ENCODE measurements around the gene PHF24.
"Not testable (repeated sequence)": the region's sequence is repeated elsewhere in the genome, so short reads cannot be mapped to it uniquely, and the experiment has no call there.

Gene PHF24

GRCh38 chr9:34957492-34958410, at the start of gene PHF24:
PHF24 (plus strand) TSS chr9:34958285; CDS start chr9:34971299, 13,014 bp downstream.
- H3K4me3 ChIP-seq (ENCODE audit: low read depth, low read length), result peak within 1 kb of the TSS; percentile 21
- in situ Hi-C loops (cut with HindIII; ENCODE audit: low sequenced_read_pairs), result no loop called here
- no peak for DNase-seq (ENCODE audit: low read depth)
- no peak for TF ChIP-seq CTCF (IDR thresholded peaks at IDR 0.05; ENCODE audit: low read depth, low read length, missing control alignments)

GRCh38 chr9:34927061-34927460, 31.0 kb upstream of the PHF24 start:
- in situ Hi-C loops (cut with HindIII; ENCODE audit: low sequenced_read_pairs), result no loop called here
- DNase-seq (ENCODE audit: low read depth), result no peak
- H3K4me3 ChIP-seq (ENCODE audit: low read depth, low read length), result no peak overlapping the region
- no peak for TF ChIP-seq CTCF (IDR thresholded peaks at IDR 0.05; ENCODE audit: low read depth, low read length, missing control alignments)

GRCh38 chr9:34928921-34929320, 29.2 kb upstream of the PHF24 start:
- no peak overlapping the region for H3K4me3 ChIP-seq (ENCODE audit: low read depth, low read length)
- no peak for DNase-seq (ENCODE audit: low read depth)
- in situ Hi-C loops (cut with HindIII; ENCODE audit: low sequenced_read_pairs), result no loop called here
- TF ChIP-seq CTCF (IDR thresholded peaks at IDR 0.05; ENCODE audit: low read depth, low read length, missing control alignments), result no peak

- in situ Hi-C loops (cut with HindIII; ENCODE audit: low sequenced_read_pairs), result no loop called here
- DNase-seq (ENCODE audit: low read depth), result peak; percentile 2
- peak; percentile 70 for TF ChIP-seq CTCF (IDR thresholded peaks at IDR 0.05; ENCODE audit: low read depth, low read length, missing control alignments)
- no peak overlapping the region for H3K4me3 ChIP-seq (ENCODE audit: low read depth, low read length)
Measured at GRCh38 chr9:34929506-34930102, 28.5 kb upstream of the PHF24 start.

GRCh38 chr9:34939989-34940388, 18.1 kb upstream of the PHF24 start:
- in situ Hi-C loops (cut with HindIII; ENCODE audit: low sequenced_read_pairs); H3K4me3 ChIP-seq (ENCODE audit: low read depth, low read length): not testable (repeated sequence)

GRCh38 chr9:34948451-34948850, 9.6 kb upstream of the PHF24 start:
- no peak for TF ChIP-seq CTCF (IDR thresholded peaks at IDR 0.05; ENCODE audit: low read depth, low read length, missing control alignments)
- in situ Hi-C loops (cut with HindIII; ENCODE audit: low sequenced_read_pairs), result no loop called here

More at GRCh38 chr9:34939989-34940388, 18.1 kb upstream of the PHF24 start:
- DNase-seq (ENCODE audit: low read depth), result not testable (repeated sequence)

GRCh38 chr9:34954225-34954624, 3.9 kb upstream of the PHF24 start:
- DNase-seq (ENCODE audit: low read depth), result no peak
- TF ChIP-seq CTCF (IDR thresholded peaks at IDR 0.05; ENCODE audit: low read depth, low read length, missing control alignments), result no peak
- no peak overlapping the region for H3K4me3 ChIP-seq (ENCODE audit: low read depth, low read length)
- in situ Hi-C loops (cut with HindIII; ENCODE audit: low sequenced_read_pairs), result no loop called here

More at GRCh38 chr9:34948451-34948850, 9.6 kb upstream of the PHF24 start:
- no peak for DNase-seq (ENCODE audit: low read depth)
- no peak overlapping the region for H3K4me3 ChIP-seq (ENCODE audit: low read depth, low read length)

GRCh38 chr9:34956066-34956465, 2.0 kb upstream of the PHF24 start:
- in situ Hi-C loops (cut with HindIII; ENCODE audit: low sequenced_read_pairs); DNase-seq (ENCODE audit: low read depth); H3K4me3 ChIP-seq (ENCODE audit: low read depth, low read length): not testable (repeated sequence)

Measured in astrocyte of the cerebellum (primary cell).